Left colon (tissue), 2 donors: ENCODE measurements around the gene FHAD1. TPM values are rescaled to one million over a fixed set of nuclear protein-coding genes. Genes with fewer than 3 reads are reported as not detected.
"Not testable (repeated sequence)": the region's sequence is repeated elsewhere in the genome, so short reads cannot be mapped to it uniquely, and the experiment has no call there.

Experiments
- ATAC-seq: fragments of 200-7000 bp; cut with Tn5 transposase; one replicate; pipeline ENCODE4 v1.9.1; 2020; ENCODE audit warnings: mild to moderate bottlenecking, moderate library complexity
- DNase-seq, 2 donors: peaks; one replicate each; pipeline ENCODE4 v3.0.0-alpha.2; 2020
- intact Hi-C, 2 donors: fragments of 100-400 bp; cut with DNase I in 1 of 2; cut with micrococcal nuclease in 1 of 2; formaldehyde crosslinking; loops; one replicate each; pipeline versions ENCODE4 v1.11.2 to v1.14.0; 2022; cut with DNase I, micrococcal nuclease
- total RNA-seq, 2 donors: library from RNA; stranded (reverse); fragmentation: NEBNext Ultra II Directional; extraction: Animal tissue kit (Norgen Biotek cat#: 25700); gene quantifications; one replicate each; pipeline ENCODE4 v1.2.1, GENCODE V29; 2021
- donor health status: DM: no; HTN: no; CAD: no.
- donor health status: DM: yes; HTN: yes; CAD: no.

Gene FHAD1
- total RNA-seq, 2 donors from 2014 or later, result 1.2 to 1.3 TPM

- DNase-seq, result no peak
- intact Hi-C loops, result loop anchor here (2.0 to 5.0 kb wide), 2 partner anchors 102 to 107 kb away; no protein-coding TSS in a partner anchor
- no peak for ATAC-seq
These were observed 182.7 kb downstream of the FHAD1 start for GRCh38 chr1:15429701-15430149.

- intact Hi-C loops, result loop anchor here in 1 of 2 donors (2.0 kb wide), 1 partner anchor 108 kb away; no protein-coding TSS in a partner anchor
- peak in 1 of 2 donors; percentile 84 for DNase-seq
- ATAC-seq, result peak; percentile 44
These were observed 184.0 kb downstream of the FHAD1 start for GRCh38 chr1:15430787-15431570.

GRCh38 chr1:15431571-15431948 lies 184.5 kb downstream of the FHAD1 start:
- DNase-seq, result no peak
- intact Hi-C loops, result loop anchor here in 1 of 2 donors (2.0 kb wide), 1 partner anchor 109 kb away; no protein-coding TSS in a partner anchor
- ATAC-seq, result no peak

- intact Hi-C loops, result no loop called here
- ATAC-seq (peak; percentile 26), DNase-seq (peak; percentile 54 to 59)
These were observed 185.3 kb downstream of the FHAD1 start for GRCh38 chr1:15432324-15432723.

- no peak for DNase-seq
- intact Hi-C loops, result no loop called here
- ATAC-seq, result no peak
These were observed 186.4 kb downstream of the FHAD1 start for GRCh38 chr1:15433471-15433870.

GRCh38 chr1:15434739-15435138 lies 187.7 kb downstream of the FHAD1 start:
- intact Hi-C loops, ATAC-seq, DNase-seq: not testable (repeated sequence)

GRCh38 chr1:15435239-15436077 lies 188.4 kb downstream of the FHAD1 start:
- intact Hi-C loops, result no loop called here
- DNase-seq (no peak), ATAC-seq (no peak)

GRCh38 chr1:15436881-15437442 lies 189.9 kb downstream of the FHAD1 start:
- ATAC-seq (no peak), DNase-seq (no peak)
- intact Hi-C loops, result no loop called here

GRCh38 chr1:15439325-15439724 lies 192.3 kb downstream of the FHAD1 start:
- intact Hi-C loops, result no loop called here
- DNase-seq, result no peak
- no peak for ATAC-seq

- intact Hi-C loops, result no loop called here
- ATAC-seq (no peak), DNase-seq (no peak)
These were observed 193.3 kb downstream of the FHAD1 start for GRCh38 chr1:15440357-15440756.

GRCh38 chr1:15441247-15441646 lies 194.2 kb downstream of the FHAD1 start:
- intact Hi-C loops, result no loop called here
- ATAC-seq, result no peak

GRCh38 chr1:15442119-15442518 lies 195.1 kb downstream of the FHAD1 start:
- ATAC-seq, result no peak
- DNase-seq, result no peak
- intact Hi-C loops, result no loop called here

More at GRCh38 chr1:15441247-15441646, 194.2 kb downstream of the FHAD1 start:
- no peak for DNase-seq

- ATAC-seq (no peak), DNase-seq (no peak)
- intact Hi-C loops, result no loop called here
These were observed 195.7 kb downstream of the FHAD1 start for GRCh38 chr1:15442759-15443158.

- intact Hi-C loops, result no loop called here
- ATAC-seq, result no peak
- no peak for DNase-seq
These were observed 196.3 kb downstream of the FHAD1 start for GRCh38 chr1:15443281-15443680.

GRCh38 chr1:15444468-15445389 lies 197.7 kb downstream of the FHAD1 start:
- no peak for DNase-seq
- no peak for ATAC-seq
- intact Hi-C loops, result no loop called here

GRCh38 chr1:15445390-15446122 lies 198.5 kb downstream of the FHAD1 start:
- ATAC-seq (no peak), DNase-seq (no peak)
- intact Hi-C loops, result no loop called here

- intact Hi-C loops, result no loop called here
- no peak for DNase-seq
- ATAC-seq, result peak; percentile 17
These were observed 199.2 kb downstream of the FHAD1 start for GRCh38 chr1:15446212-15446611.
